ENCODE results near the gene NDUFC1. TPM values are rescaled to one million over a fixed set of nuclear protein-coding genes. Genes with fewer than 3 reads are reported as not detected.
"Not testable (repeated sequence)": the region's sequence is repeated elsewhere in the genome, so short reads cannot be mapped to it uniquely, and the experiment has no call there.

NDUFC1 gene
- polyA plus RNA-seq, 1 donor (not counting 4 experiments of a cell fraction or from before 2014, with no cell fraction given), result 52.1 TPM

DNA sequence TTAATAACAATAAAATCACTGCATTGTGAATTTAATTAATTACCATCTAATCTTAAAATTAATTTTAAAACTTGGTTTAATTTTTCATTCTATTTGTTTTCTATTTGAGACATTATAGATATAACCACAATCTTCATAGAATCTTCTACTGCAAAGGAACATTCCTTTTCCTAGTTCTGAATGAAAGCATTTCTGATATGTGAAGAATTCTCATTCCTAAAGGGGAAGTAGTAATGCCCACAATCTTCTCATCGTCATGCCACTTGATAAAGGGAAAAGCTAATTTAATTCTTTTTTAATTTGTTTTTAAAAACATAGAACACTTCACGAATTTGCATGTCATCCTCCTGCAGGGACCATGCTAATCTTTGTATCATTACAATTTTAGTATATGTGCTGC lies 45.9 kb downstream of the NDUFC1 start:
- DNase-seq (ENCODE audit: low read depth, low spot score) (no peak), FAIRE-seq (no peak)
- Histone ChIP-seq H2AFZ (ENCODE audit: control insufficient read depth, low read length) (no peak overlapping the region), H3K4me3 (ENCODE audit: control insufficient read depth in 2 of 3, extremely low read depth in 1 of 3, insufficient read depth in 2 of 3, low read depth in 1 of 3, low read length in 3 of 3) (no peak overlapping the region), H3K9me1 (ENCODE audit: control insufficient read depth, extremely low read depth, insufficient read depth, low read length) (no peaks in the 10 kb centered on the region), H3K9ac (ENCODE audit: control insufficient read depth, extremely low read depth, insufficient read depth, low read length) (no peak overlapping the region), H3K9me3 (ENCODE audit: control insufficient read depth, low read depth, low read length) (no peaks in the 10 kb centered on the region), H3K27me3 (ENCODE audit: control insufficient read depth, extremely low read depth, insufficient read depth, low read length) (no peaks in the 10 kb centered on the region), H3K4me2 (ENCODE audit: control insufficient read depth, extremely low read depth, insufficient read depth, low read depth, low read length) (no peak overlapping the region), H3K4me1 (ENCODE audit: control insufficient read depth, extremely low read depth, insufficient read depth, low read length) (peaks cover 3% of the 10 kb centered on the region), H3K79me2 (ENCODE audit: control insufficient read depth, insufficient read depth, low read length) (no peaks in the 10 kb centered on the region), H4K20me1 (ENCODE audit: control insufficient read depth, extremely low read depth, insufficient read depth, low read length) (no peaks in the 10 kb centered on the region), H3K27ac (ENCODE audit: control insufficient read depth, insufficient read depth, low read length) (no peak overlapping the region), H3K36me3 (ENCODE audit: control insufficient read depth in 2 of 2, extremely low read depth in 1 of 2, insufficient read depth in 2 of 2, low read length in 2 of 2) (no peaks in the 10 kb centered on the region)
- no peak for TF ChIP-seq EZH2 (IDR thresholded peaks at IDR 0.05; ENCODE audit: low read length)
- TF ChIP-seq, protein P1, sequence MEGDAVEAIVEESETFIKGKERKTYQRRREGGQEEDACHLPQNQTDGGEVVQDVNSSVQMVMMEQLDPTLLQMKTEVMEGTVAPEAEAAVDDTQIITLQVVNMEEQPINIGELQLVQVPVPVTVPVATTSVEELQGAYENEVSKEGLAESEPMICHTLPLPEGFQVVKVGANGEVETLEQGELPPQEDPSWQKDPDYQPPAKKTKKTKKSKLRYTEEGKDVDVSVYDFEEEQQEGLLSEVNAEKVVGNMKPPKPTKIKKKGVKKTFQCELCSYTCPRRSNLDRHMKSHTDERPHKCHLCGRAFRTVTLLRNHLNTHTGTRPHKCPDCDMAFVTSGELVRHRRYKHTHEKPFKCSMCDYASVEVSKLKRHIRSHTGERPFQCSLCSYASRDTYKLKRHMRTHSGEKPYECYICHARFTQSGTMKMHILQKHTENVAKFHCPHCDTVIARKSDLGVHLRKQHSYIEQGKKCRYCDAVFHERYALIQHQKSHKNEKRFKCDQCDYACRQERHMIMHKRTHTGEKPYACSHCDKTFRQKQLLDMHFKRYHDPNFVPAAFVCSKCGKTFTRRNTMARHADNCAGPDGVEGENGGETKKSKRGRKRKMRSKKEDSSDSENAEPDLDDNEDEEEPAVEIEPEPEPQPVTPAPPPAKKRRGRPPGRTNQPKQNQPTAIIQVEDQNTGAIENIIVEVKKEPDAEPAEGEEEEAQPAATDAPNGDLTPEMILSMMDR (optimal IDR thresholded peaks at IDR 0.05 in 1 of 3, IDR thresholded peaks at IDR 0.05 in 1 of 3, conservative IDR thresholded peaks at IDR 0.05 in 1 of 3; ENCODE audit: extremely low read depth in 1 of 3, insufficient read depth in 2 of 3, low read length in 3 of 3), result no peak
- dilution Hi-C loops (cut with MboI; ENCODE audit: extremely low pct_ligation_motif_present, low sequenced_read_pairs), result no loop called here

DNA sequence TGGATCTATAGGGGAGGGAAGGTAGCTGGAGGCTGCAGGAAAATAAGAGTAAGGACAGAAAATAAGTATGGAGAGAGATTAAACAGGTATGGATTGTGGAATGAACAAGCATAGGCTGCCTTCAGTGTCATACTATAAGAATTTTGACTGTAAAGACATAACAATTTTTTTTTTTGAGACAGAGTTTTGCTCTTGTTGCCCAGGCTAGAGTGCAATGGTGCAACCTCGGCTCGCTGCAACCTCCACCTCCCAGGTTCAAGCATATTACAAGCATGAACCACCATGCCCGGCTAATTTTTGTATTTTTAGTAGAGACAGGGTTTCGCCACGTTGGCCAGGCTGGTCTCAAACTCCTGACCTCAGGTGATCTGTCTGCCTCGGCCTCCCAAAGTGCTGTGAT lies 46.7 kb downstream of the NDUFC1 start:
- H3K36me3 ChIP-seq (ENCODE audit: control insufficient read depth in 2 of 2, extremely low read depth in 1 of 2, insufficient read depth in 2 of 2, low read length in 2 of 2); DNase-seq (ENCODE audit: low read depth, low spot score); H3K4me3 ChIP-seq (ENCODE audit: control insufficient read depth in 2 of 3, extremely low read depth in 1 of 3, insufficient read depth in 2 of 3, low read depth in 1 of 3, low read length in 3 of 3); H3K27me3 ChIP-seq (ENCODE audit: control insufficient read depth, extremely low read depth, insufficient read depth, low read length); H3K9ac ChIP-seq (ENCODE audit: control insufficient read depth, extremely low read depth, insufficient read depth, low read length); FAIRE-seq; H3K4me2 ChIP-seq (ENCODE audit: control insufficient read depth, extremely low read depth, insufficient read depth, low read depth, low read length); H3K79me2 ChIP-seq (ENCODE audit: control insufficient read depth, insufficient read depth, low read length); H2AFZ ChIP-seq (ENCODE audit: control insufficient read depth, low read length); dilution Hi-C loops (cut with MboI; ENCODE audit: extremely low pct_ligation_motif_present, low sequenced_read_pairs); H3K27ac ChIP-seq (ENCODE audit: control insufficient read depth, insufficient read depth, low read length); H4K20me1 ChIP-seq (ENCODE audit: control insufficient read depth, extremely low read depth, insufficient read depth, low read length); H3K9me1 ChIP-seq (ENCODE audit: control insufficient read depth, extremely low read depth, insufficient read depth, low read length); H3K9me3 ChIP-seq (ENCODE audit: control insufficient read depth, low read depth, low read length); H3K4me1 ChIP-seq (ENCODE audit: control insufficient read depth, extremely low read depth, insufficient read depth, low read length): not testable (repeated sequence)

DNA sequence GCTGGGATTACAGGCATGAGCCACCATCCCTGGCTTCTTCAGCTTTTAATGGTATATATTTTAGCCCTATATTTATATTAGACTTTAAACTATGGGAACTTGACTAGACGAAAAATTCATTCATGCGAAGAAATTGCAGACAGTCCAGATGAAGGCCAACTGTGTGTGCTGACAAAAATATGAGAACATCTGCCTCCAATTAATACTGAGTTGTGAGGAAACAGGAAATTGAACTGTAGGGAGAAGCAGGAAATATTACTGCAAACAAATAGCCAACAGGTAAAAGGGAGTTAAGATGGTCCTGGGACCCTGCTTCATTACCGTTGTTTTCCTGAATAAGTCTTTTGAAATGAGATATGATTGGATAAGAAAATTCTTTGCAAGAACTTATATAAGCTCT lies 48.6 kb downstream of the NDUFC1 start:
- Histone ChIP-seq H3K4me1 (ENCODE audit: control insufficient read depth, extremely low read depth, insufficient read depth, low read length) (peaks cover 3% of the 10 kb centered on the region), H3K4me2 (ENCODE audit: control insufficient read depth, extremely low read depth, insufficient read depth, low read depth, low read length) (no peak overlapping the region)

More for the DNA sequence above, 48.6 kb downstream of the NDUFC1 start:
- H3K36me3 ChIP-seq (ENCODE audit: control insufficient read depth in 2 of 2, extremely low read depth in 1 of 2, insufficient read depth in 2 of 2, low read length in 2 of 2), result no peaks in the 10 kb centered on the region
- H3K79me2 ChIP-seq (ENCODE audit: control insufficient read depth, insufficient read depth, low read length), result no peaks in the 10 kb centered on the region
- dilution Hi-C loops (cut with MboI; ENCODE audit: extremely low pct_ligation_motif_present, low sequenced_read_pairs), result no loop called here
- no peak overlapping the region for H3K27ac ChIP-seq (ENCODE audit: control insufficient read depth, insufficient read depth, low read length)
- H4K20me1 ChIP-seq (ENCODE audit: control insufficient read depth, extremely low read depth, insufficient read depth, low read length), result no peaks in the 10 kb centered on the region
- H2AFZ ChIP-seq (ENCODE audit: control insufficient read depth, low read length), result no peak overlapping the region
- H3K9me1 ChIP-seq (ENCODE audit: control insufficient read depth, extremely low read depth, insufficient read depth, low read length), result no peaks in the 10 kb centered on the region
- H3K9ac ChIP-seq (ENCODE audit: control insufficient read depth, extremely low read depth, insufficient read depth, low read length), result no peak overlapping the region
- TF ChIP-seq, protein P1 (optimal IDR thresholded peaks at IDR 0.05 in 1 of 3, IDR thresholded peaks at IDR 0.05 in 1 of 3, conservative IDR thresholded peaks at IDR 0.05 in 1 of 3; ENCODE audit: extremely low read depth in 1 of 3, insufficient read depth in 2 of 3, low read length in 3 of 3), result no peak
- TF ChIP-seq EZH2 (IDR thresholded peaks at IDR 0.05; ENCODE audit: low read length), result no peak
- DNase-seq (ENCODE audit: low read depth, low spot score), result no peak
- no peaks in the 10 kb centered on the region for H3K9me3 ChIP-seq (ENCODE audit: control insufficient read depth, low read depth, low read length)
- no peak overlapping the region for H3K4me3 ChIP-seq (ENCODE audit: control insufficient read depth in 2 of 3, extremely low read depth in 1 of 3, insufficient read depth in 2 of 3, low read depth in 1 of 3, low read length in 3 of 3)
- H3K27me3 ChIP-seq (ENCODE audit: control insufficient read depth, extremely low read depth, insufficient read depth, low read length), result no peaks in the 10 kb centered on the region
- no peak for FAIRE-seq

Data from keratinocyte (primary cell).